AG10803 (cell line): ENCODE data around the gene NUTF2.

Experiments
- DNase-seq: peaks from one replicate; pipeline ENCODE4 v3.0.0; 2010; ENCODE audit warnings: low read depth
- H3K4me3 ChIP-seq: 2 replicates; pipeline ENCODE4 v1.5.1; 2011; ENCODE audit warnings: mild to moderate bottlenecking, low read length, control low read depth
- TF ChIP-seq, protein P1 (sequence below): conservative IDR thresholded peaks from 2 replicates; pipeline ENCODE4 v1.5.1; 2011; ENCODE audit warnings: mild to moderate bottlenecking, low read length, control low read depth, inconsistent platforms

The NUTF2 gene

GRCh38 chr16:67805718-67806427, 40.9 kb upstream of the NUTF2 start:
- peak overlapping the region; percentile 96 for H3K4me3 ChIP-seq
- TF ChIP-seq, protein P1, sequence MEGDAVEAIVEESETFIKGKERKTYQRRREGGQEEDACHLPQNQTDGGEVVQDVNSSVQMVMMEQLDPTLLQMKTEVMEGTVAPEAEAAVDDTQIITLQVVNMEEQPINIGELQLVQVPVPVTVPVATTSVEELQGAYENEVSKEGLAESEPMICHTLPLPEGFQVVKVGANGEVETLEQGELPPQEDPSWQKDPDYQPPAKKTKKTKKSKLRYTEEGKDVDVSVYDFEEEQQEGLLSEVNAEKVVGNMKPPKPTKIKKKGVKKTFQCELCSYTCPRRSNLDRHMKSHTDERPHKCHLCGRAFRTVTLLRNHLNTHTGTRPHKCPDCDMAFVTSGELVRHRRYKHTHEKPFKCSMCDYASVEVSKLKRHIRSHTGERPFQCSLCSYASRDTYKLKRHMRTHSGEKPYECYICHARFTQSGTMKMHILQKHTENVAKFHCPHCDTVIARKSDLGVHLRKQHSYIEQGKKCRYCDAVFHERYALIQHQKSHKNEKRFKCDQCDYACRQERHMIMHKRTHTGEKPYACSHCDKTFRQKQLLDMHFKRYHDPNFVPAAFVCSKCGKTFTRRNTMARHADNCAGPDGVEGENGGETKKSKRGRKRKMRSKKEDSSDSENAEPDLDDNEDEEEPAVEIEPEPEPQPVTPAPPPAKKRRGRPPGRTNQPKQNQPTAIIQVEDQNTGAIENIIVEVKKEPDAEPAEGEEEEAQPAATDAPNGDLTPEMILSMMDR, result no peak
- DNase-seq, result no peak

GRCh38 chr16:67806428-67807147, 40.1 kb upstream of the NUTF2 start, which contains the start of the genes RANBP10 and TSNAXIP1:
TSS of gene RANBP10 (minus strand) at chr16:67806560. CDS start at chr16:67806536, 24 bp downstream.
TSS of gene TSNAXIP1 (plus strand) at chr16:67806889. CDS start at chr16:67807150, 261 bp downstream.
- TF ChIP-seq, protein P1, result no peak
- peak; percentile 99 for DNase-seq
- peak within 1 kb of the TSS; percentile 96 for H3K4me3 ChIP-seq

DNA sequence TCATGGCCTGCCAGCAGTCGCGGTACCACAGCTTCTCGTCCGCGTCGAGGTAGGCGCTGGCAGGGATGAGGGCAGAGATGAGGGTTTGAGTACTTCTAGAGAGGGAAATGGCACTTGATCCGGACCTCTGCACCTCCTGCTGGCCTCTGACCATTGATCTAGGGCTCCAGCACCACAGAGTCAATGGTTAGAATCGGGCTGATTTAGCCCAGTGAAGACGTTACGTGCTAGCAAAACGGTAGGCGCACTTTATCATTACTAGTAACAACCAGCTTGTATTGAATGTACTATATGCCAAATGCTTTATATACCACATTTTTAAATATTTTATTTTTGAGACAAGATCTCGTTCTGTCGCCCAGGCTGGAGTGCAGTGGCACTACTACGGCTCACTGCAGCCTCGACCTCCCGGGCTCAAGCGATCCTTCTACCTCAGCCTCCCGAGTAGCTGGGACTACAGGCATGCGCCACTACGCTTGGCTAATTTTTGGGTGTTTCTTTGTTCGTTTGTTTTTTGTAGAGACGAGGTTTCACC, 39.5 kb upstream of the NUTF2 start:
- TF ChIP-seq, protein P1, result peak; percentile 34
- no peak for DNase-seq
- H3K4me3 ChIP-seq, result peak overlapping the region; percentile 86

- H3K4me3 ChIP-seq, result no peak overlapping the region
- TF ChIP-seq, protein P1, result no peak
- no peak for DNase-seq
These were observed 34.8 kb upstream of the NUTF2 start for GRCh38 chr16:67811899-67812298.

- no peak overlapping the region for H3K4me3 ChIP-seq
- TF ChIP-seq, protein P1, result no peak
- DNase-seq, result no peak
These were observed 32.2 kb upstream of the NUTF2 start for GRCh38 chr16:67814567-67814966.

DNA sequence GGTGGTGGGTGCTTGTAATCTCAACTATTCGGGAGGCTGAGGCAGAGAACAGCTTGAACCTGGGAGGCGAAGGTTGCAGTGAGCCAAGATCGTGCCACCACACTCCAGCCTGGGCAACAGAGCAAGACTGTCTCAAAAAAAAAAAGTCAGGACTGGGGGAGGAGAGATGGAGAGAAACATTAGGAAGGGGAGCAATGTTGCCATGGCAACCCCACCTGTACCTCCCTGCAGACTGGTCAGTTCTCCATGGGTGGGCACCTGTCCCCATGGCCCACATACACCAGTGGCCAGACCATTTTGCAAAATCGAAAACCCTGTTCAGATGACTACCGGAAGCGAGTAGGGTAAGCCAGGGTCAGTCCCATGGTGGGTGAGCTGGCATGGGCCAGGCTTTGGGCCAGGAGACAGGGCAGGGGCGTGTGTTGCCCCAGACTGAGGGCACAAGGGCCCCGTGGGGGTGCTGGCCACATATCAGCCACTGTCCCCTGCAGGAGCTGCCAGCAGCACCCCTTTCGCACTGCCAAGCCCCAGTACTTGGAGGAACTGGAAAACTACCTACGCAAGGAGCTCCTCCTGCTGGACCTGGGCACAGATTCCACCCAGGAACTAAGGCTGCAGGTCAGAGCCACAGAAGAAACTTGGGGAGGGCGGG, 26.0 kb upstream of the NUTF2 start:
- DNase-seq, result no peak
- TF ChIP-seq, protein P1, result no peak
- no peak overlapping the region for H3K4me3 ChIP-seq
